ENCODE measurements around the gene OR51B6. TPM values are rescaled to one million over a fixed set of nuclear protein-coding genes. Genes with fewer than 3 reads are reported as not detected.

The OR51B6 gene
- not detected for total RNA-seq
- not detected for polyA plus RNA-seq
- long read RNA-seq, donor 1, result 0 reads
- long read RNA-seq, donor 2, result 0 reads
- long read RNA-seq, donor 3, result 0 reads

- no peaks in the 10 kb centered on the region for H3K27me3 ChIP-seq
- no peak within 1 kb of the TSS for H3K27ac ChIP-seq
Measured at GRCh38 chr11:5351208-5351607, at the start of gene OR51B6. Gene OR51B6 (plus strand): TSS chr11:5351508. CDS start chr11:5351508, 0 bp downstream.

DNA sequence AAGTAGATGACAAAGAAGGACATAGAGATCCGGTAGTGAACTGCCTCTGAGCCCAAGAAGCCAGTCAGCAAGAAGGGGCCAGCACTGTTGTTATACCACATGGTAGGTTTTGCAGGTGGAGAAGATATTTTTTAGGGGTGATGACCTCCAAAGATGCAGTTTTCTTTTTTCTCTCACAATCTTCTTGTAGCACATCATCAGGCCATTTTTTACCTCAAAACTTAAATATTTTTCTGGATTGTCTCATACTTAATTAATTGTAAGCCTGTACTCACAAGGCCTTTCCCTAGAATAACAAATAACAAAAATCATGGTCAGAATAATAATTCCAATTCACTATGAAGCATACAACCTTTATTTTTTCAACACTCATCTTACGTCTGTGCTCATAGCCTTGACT is 49.5 kb upstream of the OR51B6 start, which contains the start of gene OR51B4:
Gene OR51B4, minus strand, starts transcription at position 101 of the 400 bp plus-strand sequence. Its CDS starts 0 bp downstream, at position 101.
- Histone ChIP-seq H3K4me1 (ENCODE audit: insufficient read depth) (no peaks in the 10 kb centered on the region), H3K9me3 (no peaks in the 10 kb centered on the region), H3K4me3 (no peak within 1 kb of the TSS), H3K27ac (no peak within 1 kb of the TSS), H3K36me3 (no peaks in the 10 kb centered on the region), H3K27me3 (no peaks in the 10 kb centered on the region)
- 78 to 93% (median 91%) methylated on average over 2 of the region's 2 CpGs for WGBS, 3 donors
- no peak for TF ChIP-seq EP300 (IDR thresholded peaks at IDR 0.05)
- TF ChIP-seq CTCF (IDR thresholded peaks at IDR 0.05), result no peak
- no peak for TF ChIP-seq POLR2A (IDR thresholded peaks at IDR 0.05)
- DNase-seq, result no peak
- intact Hi-C loops (cut with DNase I), result no loop called here

More at GRCh38 chr11:5351208-5351607, at the start of gene OR51B6:
- intact Hi-C loops (cut with DNase I), result no loop called here
- no peak for DNase-seq
- no peak for TF ChIP-seq EP300 (IDR thresholded peaks at IDR 0.05)
- no peak for TF ChIP-seq POLR2A (IDR thresholded peaks at IDR 0.05)
- no peak for TF ChIP-seq CTCF (IDR thresholded peaks at IDR 0.05)
- no peaks in the 10 kb centered on the region for H3K36me3 ChIP-seq
- 75 to 88% (median 82%) methylated on average over 1 of the region's 1 CpG for WGBS, 3 donors
- no peaks in the 10 kb centered on the region for H3K4me1 ChIP-seq (ENCODE audit: insufficient read depth)
- no peaks in the 10 kb centered on the region for H3K9me3 ChIP-seq
- no peak within 1 kb of the TSS for H3K4me3 ChIP-seq

- TF ChIP-seq CTCF (IDR thresholded peaks at IDR 0.05) (no peak), POLR2A (IDR thresholded peaks at IDR 0.05) (no peak), EP300 (IDR thresholded peaks at IDR 0.05) (no peak)
Measured at GRCh38 chr11:5303626-5304025, 47.7 kb upstream of the OR51B6 start.

DNA sequence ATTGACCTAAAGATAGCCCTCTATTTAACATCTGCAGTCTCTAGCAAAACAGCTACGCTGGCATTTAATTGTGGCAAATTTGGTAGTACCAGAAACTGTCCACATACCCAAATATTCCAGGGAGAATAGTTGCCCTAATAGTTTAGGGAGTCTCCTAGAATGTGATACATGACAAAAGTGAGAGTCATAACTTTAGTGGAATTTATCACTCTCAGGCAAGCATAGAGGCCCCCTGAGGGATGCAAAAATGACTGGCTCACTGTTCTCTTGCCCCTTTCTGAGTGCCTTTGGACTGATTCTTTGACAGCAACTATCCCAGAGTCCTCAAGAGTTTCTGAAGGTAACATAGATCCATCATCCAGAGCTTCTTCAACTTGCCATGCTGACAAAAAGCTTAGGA is 47.3 kb upstream of the OR51B6 start:
- intact Hi-C loops (cut with DNase I), result no loop called here
- Histone ChIP-seq H3K27me3 (no peaks in the 10 kb centered on the region), H3K36me3 (no peaks in the 10 kb centered on the region), H3K27ac (no peak overlapping the region), H3K4me1 (ENCODE audit: insufficient read depth) (no peaks in the 10 kb centered on the region), H3K4me3 (no peak overlapping the region), H3K9me3 (no peaks in the 10 kb centered on the region)
- TF ChIP-seq EP300 (IDR thresholded peaks at IDR 0.05) (no peak), POLR2A (IDR thresholded peaks at IDR 0.05) (no peak), CTCF (IDR thresholded peaks at IDR 0.05) (no peak)
- 91 to 98% (median 91%) methylated on average over 1 of the region's 1 CpG for WGBS, 3 donors
- no peak for DNase-seq

More at GRCh38 chr11:5303626-5304025, 47.7 kb upstream of the OR51B6 start:
- Histone ChIP-seq H3K4me3 (no peak overlapping the region), H3K27ac (no peak overlapping the region), H3K36me3 (no peaks in the 10 kb centered on the region), H3K4me1 (ENCODE audit: insufficient read depth) (no peaks in the 10 kb centered on the region), H3K27me3 (no peaks in the 10 kb centered on the region), H3K9me3 (no peaks in the 10 kb centered on the region)
- WGBS, 3 donors, result 50 to 57% (median 54%) methylated on average over 5 of the region's 5 CpGs
- intact Hi-C loops (cut with DNase I), result no loop called here
- no peak for DNase-seq

All from ovary (tissue), 10 donors.